Measurements from ENCODE around the gene CCDC120. TPM values are rescaled to one million over a fixed set of nuclear protein-coding genes. Genes with fewer than 3 reads are reported as not detected.

CCDC120 gene
- polyA plus RNA-seq, 1 of the 3 experiments (the other 2 are of a cell fraction): 2.1 TPM

GRCh38 chrX:49059681-49060085 lies 884 bp downstream of the CCDC120 start:
- H3K36me3 ChIP-seq (replicated peaks in 1 of 2; ENCODE audit: control insufficient read depth in 1 of 2, insufficient read depth in 2 of 2, low read length in 1 of 2): no peaks in the 10 kb centered on the region
- ChIA-PET POLR2A (interaction anchor here (0.7 kb wide), 1 partner anchor 9 kb away, joined by 5 read pairs; no protein-coding TSS in a partner anchor), CTCF (no interaction called here)
- H2AFZ ChIP-seq (ENCODE audit: low read depth): no peak overlapping the region
- no peak overlapping the region for H3K9ac ChIP-seq
- no peaks in the 10 kb centered on the region for H4K20me1 ChIP-seq (ENCODE audit: insufficient read depth)
- TF ChIP-seq, protein P1, sequence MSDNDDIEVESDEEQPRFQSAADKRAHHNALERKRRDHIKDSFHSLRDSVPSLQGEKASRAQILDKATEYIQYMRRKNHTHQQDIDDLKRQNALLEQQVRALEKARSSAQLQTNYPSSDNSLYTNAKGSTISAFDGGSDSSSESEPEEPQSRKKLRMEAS (IDR thresholded peaks at IDR 0.05; ENCODE audit: low read depth): no peak
- no peak for TF ChIP-seq RXRA (IDR thresholded peaks at IDR 0.05; ENCODE audit: borderline replicate concordance, low read depth)
- TF ChIP-seq PBX3 (IDR thresholded peaks at IDR 0.05): no peak
- TF ChIP-seq GATA2 (CRISPR knock-in tag; IDR thresholded peaks at IDR 0.05): no peak
- no peak for TF ChIP-seq NFIC (IDR thresholded peaks at IDR 0.05; ENCODE audit: borderline replicate concordance)
- no peak for TF ChIP-seq TAF1 (IDR thresholded peaks at IDR 0.05; ENCODE audit: borderline replicate concordance, low read depth, low read length)
- no peak for TF ChIP-seq FOXM1 (IDR thresholded peaks at IDR 0.05; ENCODE audit: low read depth)
- TF ChIP-seq SIN3A (IDR thresholded peaks at IDR 0.05; ENCODE audit: borderline replicate concordance, low read depth, low read length): no peak
- TF ChIP-seq CTCF (IDR thresholded peaks at IDR 0.05): no peak
- TF ChIP-seq, protein P2, sequence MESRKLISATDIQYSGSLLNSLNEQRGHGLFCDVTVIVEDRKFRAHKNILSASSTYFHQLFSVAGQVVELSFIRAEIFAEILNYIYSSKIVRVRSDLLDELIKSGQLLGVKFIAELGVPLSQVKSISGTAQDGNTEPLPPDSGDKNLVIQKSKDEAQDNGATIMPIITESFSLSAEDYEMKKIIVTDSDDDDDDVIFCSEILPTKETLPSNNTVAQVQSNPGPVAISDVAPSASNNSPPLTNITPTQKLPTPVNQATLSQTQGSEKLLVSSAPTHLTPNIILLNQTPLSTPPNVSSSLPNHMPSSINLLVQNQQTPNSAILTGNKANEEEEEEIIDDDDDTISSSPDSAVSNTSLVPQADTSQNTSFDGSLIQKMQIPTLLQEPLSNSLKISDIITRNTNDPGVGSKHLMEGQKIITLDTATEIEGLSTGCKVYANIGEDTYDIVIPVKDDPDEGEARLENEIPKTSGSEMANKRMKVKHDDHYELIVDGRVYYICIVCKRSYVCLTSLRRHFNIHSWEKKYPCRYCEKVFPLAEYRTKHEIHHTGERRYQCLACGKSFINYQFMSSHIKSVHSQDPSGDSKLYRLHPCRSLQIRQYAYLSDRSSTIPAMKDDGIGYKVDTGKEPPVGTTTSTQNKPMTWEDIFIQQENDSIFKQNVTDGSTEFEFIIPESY (IDR thresholded peaks at IDR 0.05; ENCODE audit: borderline replicate concordance, low read depth): no peak
- no peak for TF ChIP-seq RAD21 (IDR thresholded peaks at IDR 0.05; ENCODE audit: low read length)
- TF ChIP-seq, protein P3, sequence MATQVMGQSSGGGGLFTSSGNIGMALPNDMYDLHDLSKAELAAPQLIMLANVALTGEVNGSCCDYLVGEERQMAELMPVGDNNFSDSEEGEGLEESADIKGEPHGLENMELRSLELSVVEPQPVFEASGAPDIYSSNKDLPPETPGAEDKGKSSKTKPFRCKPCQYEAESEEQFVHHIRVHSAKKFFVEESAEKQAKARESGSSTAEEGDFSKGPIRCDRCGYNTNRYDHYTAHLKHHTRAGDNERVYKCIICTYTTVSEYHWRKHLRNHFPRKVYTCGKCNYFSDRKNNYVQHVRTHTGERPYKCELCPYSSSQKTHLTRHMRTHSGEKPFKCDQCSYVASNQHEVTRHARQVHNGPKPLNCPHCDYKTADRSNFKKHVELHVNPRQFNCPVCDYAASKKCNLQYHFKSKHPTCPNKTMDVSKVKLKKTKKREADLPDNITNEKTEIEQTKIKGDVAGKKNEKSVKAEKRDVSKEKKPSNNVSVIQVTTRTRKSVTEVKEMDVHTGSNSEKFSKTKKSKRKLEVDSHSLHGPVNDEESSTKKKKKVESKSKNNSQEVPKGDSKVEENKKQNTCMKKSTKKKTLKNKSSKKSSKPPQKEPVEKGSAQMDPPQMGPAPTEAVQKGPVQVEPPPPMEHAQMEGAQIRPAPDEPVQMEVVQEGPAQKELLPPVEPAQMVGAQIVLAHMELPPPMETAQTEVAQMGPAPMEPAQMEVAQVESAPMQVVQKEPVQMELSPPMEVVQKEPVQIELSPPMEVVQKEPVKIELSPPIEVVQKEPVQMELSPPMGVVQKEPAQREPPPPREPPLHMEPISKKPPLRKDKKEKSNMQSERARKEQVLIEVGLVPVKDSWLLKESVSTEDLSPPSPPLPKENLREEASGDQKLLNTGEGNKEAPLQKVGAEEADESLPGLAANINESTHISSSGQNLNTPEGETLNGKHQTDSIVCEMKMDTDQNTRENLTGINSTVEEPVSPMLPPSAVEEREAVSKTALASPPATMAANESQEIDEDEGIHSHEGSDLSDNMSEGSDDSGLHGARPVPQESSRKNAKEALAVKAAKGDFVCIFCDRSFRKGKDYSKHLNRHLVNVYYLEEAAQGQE (IDR thresholded peaks at IDR 0.05; ENCODE audit: low read depth, low read length): no peak
- no peak for TF ChIP-seq GABPA (IDR thresholded peaks at IDR 0.05; ENCODE audit: low read depth)
- no peak for TF ChIP-seq EZH2phosphoT487 (IDR thresholded peaks at IDR 0.05; ENCODE audit: borderline replicate concordance, low read depth)
- TF ChIP-seq JUND (IDR thresholded peaks at IDR 0.05): no peak
- no peaks in the 10 kb centered on the region for H3K9me2 ChIP-seq
- no peaks in the 10 kb centered on the region for H3F3A ChIP-seq (replicated peaks; ENCODE audit: insufficient read depth)
- no peaks in the 10 kb centered on the region for H3K79me2 ChIP-seq (ENCODE audit: insufficient read depth)
- H3K4me1 ChIP-seq (ENCODE audit: control insufficient read depth in 1 of 2, insufficient read depth in 2 of 2, low read depth in 1 of 2, low read length in 1 of 2): peaks cover 0 to 4% of the 10 kb centered on the region in 2 experiments; a peak in 1 of 4 replicates
- H3K27me3 ChIP-seq (ENCODE audit: insufficient read depth): peaks cover 3% of the 10 kb centered on the region; the same call in 1 of the 2 replicates
- no peak for DNase-seq
- H3K27ac ChIP-seq (ENCODE audit: low read depth in 2 of 2, low read length in 1 of 2): no peak overlapping the region
- no peak overlapping the region for H3K4me3 ChIP-seq (ENCODE audit: low read depth in 2 of 2, low read length in 1 of 2)
- 43% methylated on average over 10 of the region's 10 CpGs for WGBS (ENCODE audit: low lambda C conversion rate)
- H3K4me2 ChIP-seq: no peak overlapping the region
- no peaks in the 10 kb centered on the region for H3K9me3 ChIP-seq

All from SK-N-SH (cell line).